ENCODE data around the gene TIMM22.

GRCh38 chr17:988561-988960 lies 8.4 kb upstream of the TIMM22 start:
- TF ChIP-seq CTCF (IDR thresholded peaks at IDR 0.05) (no peak), POLR2A (IDR thresholded peaks at IDR 0.05) (no peak)
